Peyer's patch (tissue), 4 donors: ENCODE results near the gene SH3GL1. TPM values are rescaled to one million over a fixed set of nuclear protein-coding genes. Genes with fewer than 3 reads are reported as not detected.

Experiments
- DNase-seq, 3 donors: peaks; one replicate each; pipeline ENCODE4 v3.0.0-alpha.2; 2017 to 2019
- H3K27ac ChIP-seq, 4 donors: fragments of 200-600 bp; sonication (generic); one replicate each; pipeline ENCODE4 v1.5.1; 2016 to 2019
- H3K27me3 ChIP-seq, 2 donors: fragments of 200-600 bp; sonication (generic); one replicate each; pipeline ENCODE4 v1.5.1; 2019
- H3K36me3 ChIP-seq, 3 donors: fragments of 200-600 bp; sonication (generic); one replicate each; pipeline ENCODE4 v1.5.1; 2016 to 2019
- H3K4me1 ChIP-seq, 4 donors: fragments of 200-600 bp; sonication (generic); one replicate each; pipeline ENCODE4 v1.5.1; 2016 to 2019
- H3K4me3 ChIP-seq, 4 donors: fragments of 200-600 bp; sonication (generic); 1 replicate in 3 of 4; 2 replicates in 1 of 4; pipeline ENCODE4 v1.5.1; 2016 to 2019; ENCODE audit warnings: mild to moderate bottlenecking in 1 of 4
- H3K9me3 ChIP-seq, 4 donors: fragments of 200-600 bp; sonication (generic); one replicate each; pipeline ENCODE4 v1.5.1; 2016 to 2019; ENCODE audit warnings: mild to moderate bottlenecking in 1 of 4
- POLR2A ChIP-seq, 2 donors: fragments of 450-650 bp; IDR thresholded peaks; one replicate each; pipeline ENCODE4 v1.5.1; 2017; ENCODE audit warnings: antibody characterized with exemption in 2 of 2, mild to moderate bottlenecking in 2 of 2, moderate library complexity in 2 of 2
- total RNA-seq, 4 donors: library from RNA; depleted of rRNA; stranded (reverse); fragments of >200 nt; gene quantifications; one replicate each; pipeline ENCODE4 v1.1.0, GENCODE V29; 2016
- TF ChIP-seq, protein P1 (sequence below), 6 experiments: fragments of 450-650 bp in 4 of 6; fragments of 200-600 bp in 2 of 6; sonication (generic) in 1 of 6; IDR thresholded peaks; one replicate each; pipeline ENCODE4 v1.5.1; 2017 to 2019; ENCODE audit warnings: antibody characterized with exemption in 6 of 6, mild to moderate bottlenecking in 3 of 6, moderate library complexity in 1 of 6

The SH3GL1 gene
- total RNA-seq, 4 donors from 2014 or later: 69.3 to 102 (median 73.9) TPM

DNA sequence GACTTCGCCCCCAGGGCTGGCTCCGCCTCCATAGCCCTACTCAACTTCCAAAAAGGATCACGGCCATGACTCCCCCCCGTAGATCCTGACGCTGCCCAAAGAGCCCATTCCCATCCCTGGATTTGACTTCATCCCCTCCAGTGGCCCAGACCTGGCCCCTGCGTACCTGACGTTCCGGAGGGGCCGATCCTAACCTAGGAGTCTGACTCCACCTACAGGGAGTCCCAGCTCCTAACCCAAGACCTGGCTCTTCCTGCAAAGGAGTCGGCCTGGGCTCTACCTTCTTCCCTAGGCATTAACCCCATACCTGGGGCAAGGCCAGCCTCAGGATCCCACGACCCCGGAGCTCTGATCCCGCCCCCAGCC is 72.5 kb downstream of the SH3GL1 start:
- peaks cover 0 to 24% (median 0%) of the 10 kb centered on the region in 3 donors for H3K36me3 ChIP-seq
- H3K9me3 ChIP-seq: no peaks in the 10 kb centered on the region
- H3K4me1 ChIP-seq: peaks cover 0 to 20% (median 6%) of the 10 kb centered on the region in 4 donors
- TF ChIP-seq, protein P1, sequence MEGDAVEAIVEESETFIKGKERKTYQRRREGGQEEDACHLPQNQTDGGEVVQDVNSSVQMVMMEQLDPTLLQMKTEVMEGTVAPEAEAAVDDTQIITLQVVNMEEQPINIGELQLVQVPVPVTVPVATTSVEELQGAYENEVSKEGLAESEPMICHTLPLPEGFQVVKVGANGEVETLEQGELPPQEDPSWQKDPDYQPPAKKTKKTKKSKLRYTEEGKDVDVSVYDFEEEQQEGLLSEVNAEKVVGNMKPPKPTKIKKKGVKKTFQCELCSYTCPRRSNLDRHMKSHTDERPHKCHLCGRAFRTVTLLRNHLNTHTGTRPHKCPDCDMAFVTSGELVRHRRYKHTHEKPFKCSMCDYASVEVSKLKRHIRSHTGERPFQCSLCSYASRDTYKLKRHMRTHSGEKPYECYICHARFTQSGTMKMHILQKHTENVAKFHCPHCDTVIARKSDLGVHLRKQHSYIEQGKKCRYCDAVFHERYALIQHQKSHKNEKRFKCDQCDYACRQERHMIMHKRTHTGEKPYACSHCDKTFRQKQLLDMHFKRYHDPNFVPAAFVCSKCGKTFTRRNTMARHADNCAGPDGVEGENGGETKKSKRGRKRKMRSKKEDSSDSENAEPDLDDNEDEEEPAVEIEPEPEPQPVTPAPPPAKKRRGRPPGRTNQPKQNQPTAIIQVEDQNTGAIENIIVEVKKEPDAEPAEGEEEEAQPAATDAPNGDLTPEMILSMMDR (IDR thresholded peaks at IDR 0.05): no peak
- no peak for TF ChIP-seq POLR2A (IDR thresholded peaks at IDR 0.05)
- H3K27me3 ChIP-seq: no peaks in the 10 kb centered on the region
- H3K27ac ChIP-seq: peak overlapping the region in 3 of 4 donors; percentile 8 to 67 (median 31)
- H3K4me3 ChIP-seq: peak overlapping the region; percentile 2 to 52 (median 27)
- DNase-seq: no peak

GRCh38 chr19:4327252-4327876 is 73.0 kb downstream of the SH3GL1 start:
- no peak for TF ChIP-seq POLR2A (IDR thresholded peaks at IDR 0.05)
- TF ChIP-seq, protein P1 (IDR thresholded peaks at IDR 0.05): no peak
- Histone ChIP-seq H3K27me3 (no peaks in the 10 kb centered on the region), H3K4me1 (peaks cover 0 to 20% (median 6%) of the 10 kb centered on the region in 4 donors), H3K4me3 (peak overlapping the region; percentile 2 to 52 (median 27)), H3K36me3 (peaks cover 0 to 24% (median 0%) of the 10 kb centered on the region in 3 donors), H3K9me3 (peaks cover 0 to under 1% (median 0%) of the 10 kb centered on the region in 4 donors), H3K27ac (peak overlapping the region in 3 of 4 donors; percentile 8 to 67 (median 31))
- DNase-seq: peak in 2 of 3 donors; percentile 69 to 87

- DNase-seq: no peak
- H3K27ac ChIP-seq: no peak overlapping the region
- TF ChIP-seq, protein P1 (IDR thresholded peaks at IDR 0.05): no peak
- TF ChIP-seq POLR2A (IDR thresholded peaks at IDR 0.05): no peak
- H3K27me3 ChIP-seq: no peaks in the 10 kb centered on the region
- H3K4me3 ChIP-seq: peak overlapping the region in 1 of 4 donors; percentile 38
- peaks cover 0 to 20% (median 6%) of the 10 kb centered on the region in 4 donors for H3K4me1 ChIP-seq
- H3K36me3 ChIP-seq: peaks cover 0 to 24% (median 0%) of the 10 kb centered on the region in 3 donors
- peaks cover 0 to 5% (median 0%) of the 10 kb centered on the region in 4 donors for H3K9me3 ChIP-seq
These were observed 73.5 kb downstream of the SH3GL1 start for GRCh38 chr19:4326837-4327251.

DNA sequence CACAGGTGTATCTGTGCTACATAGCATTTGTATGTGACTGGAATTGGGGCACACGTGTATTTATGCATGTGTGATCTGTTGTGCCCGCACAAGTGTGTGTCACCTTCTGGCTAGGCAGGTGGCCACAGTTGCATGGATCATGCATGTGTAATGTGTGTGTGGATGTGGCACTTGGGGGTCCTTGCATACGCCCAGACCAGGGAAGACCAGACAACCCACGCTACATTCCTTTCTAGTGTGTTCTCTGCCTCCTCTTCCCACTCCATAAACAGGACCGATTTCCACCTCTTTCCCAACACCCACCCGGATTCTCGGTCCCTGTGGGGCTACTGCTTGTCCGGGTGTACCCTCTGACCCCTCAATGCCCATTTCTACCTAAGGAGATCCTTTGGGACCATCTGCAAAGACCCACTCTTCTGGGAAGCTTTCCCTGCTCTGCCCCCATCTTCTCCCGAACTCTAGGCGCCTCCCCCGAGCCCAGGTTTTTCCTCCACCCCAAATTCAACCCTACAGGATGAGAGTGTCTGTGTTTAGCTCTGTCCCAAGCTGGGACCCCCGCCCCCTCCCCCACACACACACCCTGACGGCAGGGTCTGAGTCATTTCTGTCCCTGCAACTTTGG is 74.0 kb downstream of the SH3GL1 start:
- TF ChIP-seq, protein P1 (IDR thresholded peaks at IDR 0.05): no peak
- TF ChIP-seq POLR2A (IDR thresholded peaks at IDR 0.05): no peak
- peaks cover 0 to 22% (median 0%) of the 10 kb centered on the region in 3 donors for H3K36me3 ChIP-seq
- H3K4me3 ChIP-seq: peak overlapping the region in 1 of 4 donors; percentile 38
- no peak for DNase-seq
- peaks cover 0 to 20% (median 6%) of the 10 kb centered on the region in 4 donors for H3K4me1 ChIP-seq
- H3K27me3 ChIP-seq: no peaks in the 10 kb centered on the region
- H3K9me3 ChIP-seq: peaks cover 0 to 5% (median 0%) of the 10 kb centered on the region in 4 donors
- H3K27ac ChIP-seq: no peak overlapping the region

DNA sequence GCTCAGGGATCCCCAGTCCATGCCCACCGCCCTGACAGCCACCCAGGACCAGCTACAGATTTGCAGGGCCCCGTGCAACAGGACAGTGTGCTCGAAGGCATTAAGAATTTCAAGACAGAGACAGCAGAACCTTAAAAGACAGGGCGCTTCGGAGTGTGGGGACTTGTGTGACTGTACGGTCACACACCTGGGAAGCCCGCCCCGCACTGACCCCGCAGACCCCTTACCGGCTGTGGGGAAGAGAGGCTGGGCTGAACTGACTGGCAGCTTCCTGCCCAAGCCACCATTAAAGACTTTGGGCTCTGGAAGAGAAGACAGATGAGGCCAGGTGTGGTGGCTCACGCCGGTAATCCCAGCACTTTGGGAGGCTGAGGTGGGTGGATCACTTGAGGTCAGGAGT is 76.1 kb downstream of the SH3GL1 start:
- no peak for DNase-seq
- Histone ChIP-seq H3K36me3 (peaks cover 0 to 11% (median 0%) of the 10 kb centered on the region in 3 donors), H3K4me1 (peaks cover 0 to 20% (median 6%) of the 10 kb centered on the region in 4 donors), H3K27ac (no peak overlapping the region), H3K27me3 (no peaks in the 10 kb centered on the region), H3K4me3 (no peak overlapping the region), H3K9me3 (peaks cover 0 to 5% (median 0%) of the 10 kb centered on the region in 4 donors)
- no peak for TF ChIP-seq POLR2A (IDR thresholded peaks at IDR 0.05)
- TF ChIP-seq, protein P1 (IDR thresholded peaks at IDR 0.05): no peak
